ENCODE measurements around the gene SYTL2.

The SYTL2 gene

DNA sequence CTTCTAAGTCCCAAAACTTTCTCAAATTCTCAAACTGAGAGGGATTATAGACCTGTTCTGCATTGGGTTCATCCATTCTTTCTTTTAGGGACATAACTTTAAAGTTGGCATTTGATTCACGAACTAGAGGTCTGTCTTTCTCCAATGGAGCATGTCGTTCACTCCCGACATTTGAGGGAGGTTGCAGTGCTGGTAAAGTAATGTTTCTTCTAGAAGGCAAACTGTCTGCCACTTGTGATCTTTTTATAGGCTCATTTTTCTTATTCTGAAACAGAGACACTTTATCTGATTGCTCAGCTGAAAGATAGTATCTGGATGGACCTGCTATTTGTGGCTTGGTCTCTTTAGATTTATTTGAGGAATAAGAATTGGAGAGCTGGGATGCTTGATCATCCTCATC is 84.6 kb downstream of the SYTL2 start:
- DNase-seq, result no peak

DNA sequence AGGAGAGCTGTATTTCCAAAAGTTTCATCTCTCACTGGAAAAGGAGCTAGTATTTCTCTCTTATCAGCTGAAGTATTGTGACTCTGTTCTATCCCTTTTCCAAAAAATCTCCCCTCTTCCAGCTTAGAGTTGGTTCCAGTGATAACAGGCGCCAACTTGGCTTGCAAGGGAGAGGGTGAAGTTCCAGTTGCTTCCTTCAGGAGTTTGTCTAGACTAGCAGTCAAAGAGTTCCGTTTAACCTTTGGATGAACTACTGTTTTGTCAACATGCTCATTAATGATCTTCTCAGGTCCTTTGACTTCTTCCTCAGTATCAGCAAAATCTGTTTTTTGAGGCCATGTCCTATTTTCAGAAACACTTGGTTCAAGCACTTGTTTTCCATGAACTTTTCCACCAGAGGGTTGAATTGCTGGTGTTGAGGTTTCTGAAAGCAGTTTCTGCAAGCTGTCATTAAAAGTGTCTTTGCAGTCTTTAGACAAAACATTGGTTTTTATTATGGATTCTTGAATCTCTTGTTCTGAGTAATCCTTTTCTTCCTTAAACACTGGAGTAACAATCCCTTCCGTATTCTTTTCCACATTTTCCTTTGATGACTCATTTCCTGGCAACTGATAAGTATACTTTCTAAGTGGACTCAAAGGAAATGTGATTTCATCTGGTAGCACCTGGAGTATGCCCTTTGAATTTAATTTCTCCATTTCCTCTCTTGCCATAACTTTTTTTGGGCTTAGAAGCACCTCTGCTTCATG is 85.3 kb downstream of the SYTL2 start:
- DNase-seq, result no peak

DNA sequence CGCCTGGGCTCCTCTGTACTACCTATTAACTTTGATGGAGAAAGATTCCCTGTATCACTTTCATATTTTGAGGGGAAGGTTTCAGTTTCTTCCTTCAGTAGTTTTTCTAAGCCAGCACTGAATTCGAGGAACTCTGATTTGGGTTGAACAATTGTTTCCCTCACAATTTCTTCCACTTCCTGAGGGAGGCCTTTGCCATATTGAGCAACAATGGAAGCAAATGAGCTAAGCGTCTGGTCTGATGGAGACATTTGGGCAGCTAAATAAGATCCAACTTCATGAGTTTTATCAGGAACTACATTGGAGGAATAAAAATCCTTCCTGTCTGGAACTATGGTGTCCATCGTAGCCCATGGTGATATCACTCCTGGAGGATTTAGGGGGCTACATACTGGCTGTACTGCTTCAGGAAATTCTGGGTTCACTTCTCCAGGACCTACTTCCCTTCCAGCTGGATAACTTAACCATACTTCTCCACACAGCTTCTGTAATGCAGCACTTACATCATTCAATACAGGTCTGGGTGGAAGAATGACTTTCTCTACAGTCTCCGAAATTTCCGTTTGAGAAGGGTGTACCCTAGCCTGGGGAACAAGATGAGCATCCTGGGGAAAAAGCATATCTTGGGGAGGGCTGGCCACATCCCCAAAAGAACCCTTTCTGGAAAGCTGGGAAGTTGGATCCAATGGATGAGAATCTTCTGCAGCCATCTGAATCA is 86.0 kb downstream of the SYTL2 start:
- DNase-seq, result no peak

DNA sequence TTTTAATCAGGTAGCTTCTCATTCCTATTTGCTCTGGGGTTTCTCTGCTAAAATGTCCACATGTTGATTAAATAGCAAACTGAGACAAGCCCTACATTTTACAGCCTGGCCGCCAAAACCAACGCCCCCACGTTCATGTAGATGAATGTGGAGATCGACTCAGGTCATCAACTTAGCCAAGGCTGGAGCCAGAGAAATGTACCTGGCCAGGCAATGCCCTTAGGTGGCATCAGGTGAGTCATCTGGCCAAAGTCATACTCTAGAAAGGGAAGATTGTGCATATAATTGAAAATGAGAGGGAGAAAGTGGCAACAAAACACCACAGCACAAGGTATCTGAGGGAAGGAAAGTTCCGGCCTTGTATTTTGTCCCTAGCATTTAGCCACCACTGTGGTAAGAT is 87.9 kb downstream of the SYTL2 start:
- DNase-seq, result no peak

DNA sequence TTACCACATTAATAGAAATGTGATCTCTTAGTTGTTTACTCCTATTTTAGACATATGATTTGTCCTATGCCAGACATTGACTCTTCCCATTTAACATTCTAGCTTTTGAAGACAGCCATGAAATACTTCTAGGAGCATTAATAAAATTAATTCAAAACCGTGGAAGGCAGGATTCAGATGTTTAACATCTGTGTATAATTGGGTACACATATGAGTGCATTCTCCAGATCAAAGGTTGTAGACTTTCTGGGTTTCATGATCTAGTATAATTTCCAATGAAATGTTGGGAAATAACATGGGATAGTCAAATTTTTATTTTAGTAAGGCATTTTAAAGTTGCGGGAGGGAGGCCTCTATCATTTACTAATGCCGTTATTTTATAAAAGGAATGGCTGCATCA is 89.8 kb downstream of the SYTL2 start:
- DNase-seq, result no peak

DNA sequence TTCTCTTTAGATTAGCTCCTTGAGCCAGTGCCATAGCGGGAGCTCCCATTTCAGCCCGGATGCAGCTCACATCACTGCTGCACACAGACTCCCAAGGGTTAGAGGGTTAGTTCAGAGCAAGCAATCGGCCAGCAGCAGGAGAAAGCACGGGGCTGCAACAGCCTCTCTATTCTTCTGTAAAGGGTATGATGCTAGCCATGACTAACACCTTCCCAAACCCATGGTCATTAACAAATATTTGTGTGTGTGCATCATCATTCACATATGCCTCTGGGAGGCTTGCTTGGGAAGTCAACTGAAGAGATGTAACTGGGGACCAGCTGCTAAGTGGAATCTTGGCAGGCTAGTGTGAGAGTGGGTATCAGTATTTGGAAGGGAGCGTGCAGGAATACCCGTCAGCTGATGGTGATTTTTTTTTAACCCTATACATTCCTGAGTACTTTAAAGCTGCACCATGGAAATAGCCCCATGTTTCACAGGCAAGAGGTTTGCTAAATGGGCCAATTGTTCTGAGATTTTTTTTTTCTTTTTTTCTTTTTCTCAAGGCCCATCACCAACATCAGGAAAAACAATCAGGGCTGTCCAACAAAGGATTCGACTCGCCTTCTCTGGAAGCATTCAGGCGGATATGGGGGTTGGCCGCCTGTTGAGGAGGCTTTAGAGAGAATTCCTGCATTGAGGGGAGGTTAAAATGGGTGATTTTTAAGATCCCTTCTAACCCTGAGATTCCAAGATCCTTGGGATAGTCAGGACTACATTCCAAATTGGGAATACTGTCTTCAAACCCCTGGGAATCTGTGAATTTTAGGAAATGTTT is 91.7 kb downstream of the SYTL2 start:
- DNase-seq, result no peak

DNA sequence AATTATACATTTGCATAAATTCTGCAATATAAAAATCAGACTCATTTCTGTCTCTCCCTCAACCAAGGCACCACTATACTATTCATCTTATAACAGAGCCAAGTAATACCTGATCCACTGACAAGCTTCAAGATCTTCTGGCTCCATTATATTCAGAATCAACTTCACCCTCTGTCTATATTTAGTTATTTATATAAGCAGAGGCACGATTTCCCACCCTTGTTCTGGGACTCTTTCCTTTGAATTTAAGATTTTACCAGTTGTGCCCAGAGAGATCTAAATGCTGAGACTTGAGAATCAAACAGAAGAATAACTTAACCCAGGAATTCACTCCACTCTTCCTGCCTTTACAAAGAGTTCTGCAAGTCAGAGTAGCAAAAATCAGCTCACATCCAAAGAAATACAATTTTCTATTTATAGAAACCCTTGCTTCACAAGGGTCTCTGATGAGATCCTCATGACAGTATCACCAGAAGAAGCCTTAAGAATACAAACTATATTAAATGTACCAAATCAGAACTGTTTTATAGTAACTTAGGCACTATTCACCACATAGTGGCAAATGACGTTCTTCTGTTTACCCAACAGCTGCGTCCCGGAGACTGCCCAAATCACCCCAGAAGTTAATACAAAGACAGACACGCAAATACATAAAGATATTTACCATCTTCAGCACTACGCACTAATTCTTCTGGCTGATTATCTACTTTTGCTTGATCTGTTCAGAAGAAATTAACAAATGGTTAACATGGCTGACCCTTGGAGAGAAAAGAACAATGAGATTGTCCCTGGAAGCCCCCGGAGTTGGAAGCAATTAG is 92.6 kb downstream of the SYTL2 start:
- DNase-seq, result no peak

DNA sequence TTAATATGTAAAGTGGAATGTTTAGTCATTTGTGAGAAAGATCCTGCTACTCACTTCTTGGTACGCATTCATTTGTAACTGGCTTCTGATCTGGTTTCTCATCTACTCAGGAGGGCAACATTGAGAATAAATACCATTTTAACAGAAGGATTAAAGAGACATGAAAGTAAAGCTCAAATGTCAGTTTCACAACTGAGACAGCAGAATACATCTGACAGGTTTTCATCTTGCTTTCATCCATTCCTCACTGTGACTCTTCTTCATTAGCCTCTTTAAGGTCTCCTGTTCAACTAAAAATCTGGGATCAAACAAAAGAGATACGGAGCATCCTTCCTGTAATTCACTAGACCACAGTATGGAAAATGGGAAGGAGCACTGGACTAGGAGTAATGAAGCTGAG is 93.5 kb downstream of the SYTL2 start:
- DNase-seq, result no peak

DNA sequence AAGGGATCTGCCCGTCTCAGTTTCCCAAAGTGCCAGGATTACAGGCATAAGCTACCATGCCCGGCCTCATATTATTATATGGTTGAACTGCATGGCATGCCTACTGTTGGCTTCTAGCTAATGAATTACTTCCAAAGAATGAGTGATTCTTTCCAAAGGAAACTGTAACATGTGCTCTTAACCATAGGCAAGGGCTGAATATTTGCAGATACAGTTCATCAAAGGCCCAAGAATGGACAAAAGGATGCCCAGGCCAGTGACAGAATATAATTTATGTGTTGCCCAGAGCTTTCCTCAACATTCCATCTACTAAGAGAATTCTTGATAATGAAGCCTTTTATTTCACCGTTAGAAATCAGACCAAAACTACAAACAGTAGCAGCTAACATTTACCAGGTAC is 98.0 kb downstream of the SYTL2 start:
- DNase-seq, result no peak

DNA sequence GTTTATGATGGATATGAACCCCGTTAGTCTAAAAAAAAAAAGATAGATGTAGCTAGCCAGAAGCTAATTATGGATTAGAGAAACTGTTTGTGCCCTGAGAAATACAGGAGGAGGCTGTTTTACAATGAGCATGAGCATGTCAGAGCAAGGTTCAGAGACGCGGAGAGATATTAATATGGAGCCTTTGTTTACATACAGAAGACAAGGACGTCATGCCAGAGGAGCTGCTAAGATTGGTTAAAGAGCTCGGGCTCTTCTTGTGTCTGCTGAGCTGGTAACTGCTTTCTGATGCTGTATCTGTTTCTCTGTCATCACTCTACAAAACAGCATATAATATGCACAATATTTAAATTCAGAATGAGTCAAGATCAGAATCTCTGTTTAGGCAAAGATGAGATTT is 100.0 kb downstream of the SYTL2 start:
- DNase-seq, result no peak

DNA sequence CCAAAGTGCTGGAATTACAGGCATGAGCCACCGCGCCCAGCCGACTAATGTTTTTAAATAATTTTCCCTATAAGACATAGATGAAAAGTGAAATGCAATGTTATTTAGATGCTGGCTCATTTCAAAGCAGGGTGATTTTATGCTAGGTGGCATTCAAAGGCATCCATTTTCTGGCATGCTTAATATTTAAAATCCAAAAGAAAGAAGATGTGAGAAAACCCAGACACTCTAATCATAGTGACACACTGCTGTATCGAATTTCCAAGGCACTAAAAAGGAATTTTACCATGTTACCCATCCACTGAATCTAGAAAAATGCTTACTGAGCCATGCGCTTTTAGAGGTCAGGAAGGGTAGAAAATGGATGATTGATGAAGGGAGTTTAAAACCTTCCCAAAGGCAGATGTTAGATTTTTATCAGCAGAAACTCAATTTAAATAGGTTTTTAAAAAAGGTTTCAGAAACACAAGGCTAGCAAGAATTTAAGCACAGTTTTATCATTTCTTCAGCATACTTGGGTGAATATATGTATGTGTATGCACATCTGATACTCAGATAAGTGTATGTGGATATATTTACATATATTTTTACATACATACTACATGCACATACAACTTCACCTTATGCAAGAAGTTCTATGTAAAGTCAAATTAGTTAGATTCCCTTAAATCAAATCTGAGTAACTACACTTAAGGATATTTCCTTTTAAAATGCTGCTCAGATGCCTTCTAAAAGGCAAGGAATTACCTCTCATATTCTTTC is 100.8 kb downstream of the SYTL2 start:
- DNase-seq, result no peak

DNA sequence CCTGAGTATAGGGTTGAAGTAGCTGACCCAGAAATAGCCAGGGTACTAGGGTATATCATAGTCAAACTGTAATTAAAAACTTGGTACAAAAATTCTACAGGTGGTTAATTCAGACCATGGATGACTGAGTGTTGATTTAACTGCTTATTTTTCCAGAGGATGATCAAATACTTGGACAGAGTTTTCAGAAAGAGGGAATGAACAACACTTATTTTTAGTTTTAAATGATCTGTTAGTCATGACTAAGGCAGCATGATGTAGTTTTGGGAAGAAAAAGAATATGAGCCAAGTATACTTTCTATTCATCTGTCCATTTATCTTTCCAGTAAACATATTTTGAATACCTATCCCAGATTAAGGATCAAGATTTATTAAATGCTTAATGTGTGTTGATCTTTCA is 105.1 kb downstream of the SYTL2 start:
- no peak for DNase-seq

DNA sequence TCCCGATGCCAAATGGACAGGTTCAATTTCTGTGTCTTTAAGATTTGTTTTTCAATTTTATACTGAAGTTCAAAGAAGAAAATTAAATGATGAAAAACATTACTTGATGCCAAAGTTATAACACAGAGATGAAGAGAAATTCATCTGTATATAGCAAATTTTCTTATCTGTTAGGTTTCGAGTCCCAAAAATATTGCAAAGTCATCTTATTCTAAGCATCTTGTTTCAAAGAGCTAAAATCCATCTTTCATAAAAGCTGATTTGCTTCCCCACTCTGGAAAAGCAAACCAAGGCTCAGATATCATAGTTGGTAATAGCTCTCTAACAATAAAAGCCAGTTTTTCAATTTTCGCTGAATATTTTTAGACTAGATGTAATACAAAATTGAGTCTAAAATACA is 106.0 kb downstream of the SYTL2 start:
- no peak for DNase-seq

DNA sequence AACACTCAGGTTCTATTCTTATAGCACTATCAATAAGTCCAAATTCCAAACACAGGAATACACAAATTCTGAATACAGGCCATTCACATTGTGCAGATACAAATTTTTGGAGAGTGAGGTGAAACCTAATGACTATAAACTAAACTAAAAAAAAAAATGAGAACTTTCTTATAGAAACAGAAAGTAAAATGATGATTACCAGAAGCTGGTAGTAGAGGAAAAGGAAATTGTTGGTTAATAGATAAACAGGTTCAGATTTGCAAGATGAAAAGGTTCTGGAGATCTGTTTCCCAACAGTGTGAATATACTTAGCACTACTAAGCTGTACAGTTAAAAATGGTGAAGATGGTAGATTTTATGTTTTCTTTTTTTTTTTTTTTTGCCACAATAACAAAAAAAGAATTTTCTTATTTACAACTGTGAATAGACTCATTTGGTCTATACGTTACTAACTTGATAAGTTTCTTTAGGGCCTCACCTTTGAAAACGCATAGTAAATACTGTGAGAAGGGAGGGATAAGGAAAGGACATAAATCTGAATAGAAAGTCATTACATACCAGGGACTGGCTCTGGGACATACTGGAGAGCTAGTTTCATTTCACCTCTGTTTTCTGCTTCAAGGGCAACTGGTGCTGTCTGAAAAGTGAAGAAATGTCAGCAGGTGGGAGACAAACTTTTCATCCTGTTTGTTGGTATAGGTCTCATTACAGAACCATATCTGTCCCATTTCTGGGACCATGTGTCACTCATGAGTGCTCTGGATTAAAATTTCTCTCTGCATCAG is 110.8 kb downstream of the SYTL2 start:
- DNase-seq, result no peak

DNA sequence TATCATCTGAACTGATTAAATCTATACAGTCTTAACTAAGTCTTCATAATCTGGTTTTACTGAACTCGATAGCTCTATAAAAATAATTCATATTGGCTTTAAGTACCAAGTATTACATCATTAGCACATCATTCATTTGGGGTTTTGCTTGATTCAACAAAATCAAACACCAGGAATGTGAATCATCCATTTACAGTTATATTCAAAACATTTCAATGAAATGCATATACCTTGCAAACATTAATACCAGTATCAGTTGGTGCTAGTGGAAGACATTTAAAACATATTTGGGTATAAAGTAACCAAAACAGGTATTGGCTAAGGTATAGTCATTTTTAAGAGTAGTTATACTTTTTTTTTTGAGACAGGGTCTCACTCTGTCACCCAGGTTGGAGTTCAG is 112.7 kb downstream of the SYTL2 start:
- no peak for DNase-seq

DNA sequence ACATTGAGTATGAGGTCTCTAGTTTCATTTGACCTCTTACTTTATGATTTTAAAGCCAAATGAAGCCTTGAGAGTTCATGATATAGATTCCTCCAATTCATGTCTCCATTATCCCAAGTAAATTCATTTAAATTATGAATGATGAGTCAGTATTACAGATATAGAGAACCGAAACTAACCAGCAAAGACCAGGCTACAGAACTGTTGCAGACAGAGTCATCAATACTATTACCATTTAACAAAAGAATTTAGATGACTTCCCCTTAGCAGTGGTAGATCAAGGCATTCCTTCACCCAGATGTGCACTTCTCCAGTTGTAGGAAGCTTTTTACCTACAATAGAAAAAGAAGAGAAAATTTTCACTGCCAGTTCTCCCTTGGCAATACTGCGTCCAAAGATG is 113.2 kb downstream of the SYTL2 start:
- DNase-seq, result no peak

DNA sequence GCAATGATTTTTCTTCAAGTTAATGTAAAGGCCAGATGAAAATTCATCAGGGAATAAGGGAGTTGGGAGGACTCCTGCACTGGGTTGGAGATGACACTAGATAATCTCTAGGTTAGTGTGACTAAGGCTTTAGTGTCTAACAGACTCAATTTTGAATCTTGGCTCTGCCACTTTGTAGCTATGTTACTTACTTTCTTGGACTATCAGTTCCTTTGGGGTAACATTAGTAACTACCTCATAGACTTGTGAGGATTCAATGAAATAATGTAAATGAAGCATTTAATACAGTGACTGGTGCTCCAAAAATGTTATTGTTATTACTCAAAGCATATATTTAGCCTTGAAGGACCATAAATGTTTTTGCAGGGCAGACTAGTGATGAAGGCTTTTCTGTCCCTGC is 115.4 kb downstream of the SYTL2 start:
- DNase-seq, result no peak

DNA sequence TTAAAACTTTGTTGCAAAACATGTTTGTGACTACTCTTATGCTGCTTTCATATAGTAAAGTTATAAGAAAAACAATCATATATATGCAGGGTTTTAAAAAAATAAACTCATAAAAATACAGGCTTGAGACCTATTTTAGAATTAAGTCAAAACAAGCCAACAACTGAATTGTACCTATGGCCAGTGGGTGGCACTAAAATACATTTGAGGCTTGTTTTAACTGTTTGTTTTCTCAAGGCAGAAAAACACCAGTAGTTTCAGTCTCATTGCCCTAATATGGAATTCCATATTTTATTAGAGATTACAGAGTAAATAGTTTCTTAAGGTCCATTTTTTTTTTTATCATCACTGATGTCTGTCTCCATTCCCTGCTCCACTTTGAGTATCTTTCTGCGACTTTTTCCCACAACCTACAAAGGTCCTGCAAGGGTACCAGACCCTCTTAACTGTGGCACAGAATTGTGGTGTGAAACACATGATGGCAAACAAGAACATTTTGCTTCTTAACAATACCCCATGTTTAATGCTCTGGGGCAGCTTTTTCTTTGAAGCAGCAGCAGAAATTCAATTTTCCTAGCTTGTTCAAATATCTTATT is 116.5 kb downstream of the SYTL2 start:
- DNase-seq, result no peak

DNA sequence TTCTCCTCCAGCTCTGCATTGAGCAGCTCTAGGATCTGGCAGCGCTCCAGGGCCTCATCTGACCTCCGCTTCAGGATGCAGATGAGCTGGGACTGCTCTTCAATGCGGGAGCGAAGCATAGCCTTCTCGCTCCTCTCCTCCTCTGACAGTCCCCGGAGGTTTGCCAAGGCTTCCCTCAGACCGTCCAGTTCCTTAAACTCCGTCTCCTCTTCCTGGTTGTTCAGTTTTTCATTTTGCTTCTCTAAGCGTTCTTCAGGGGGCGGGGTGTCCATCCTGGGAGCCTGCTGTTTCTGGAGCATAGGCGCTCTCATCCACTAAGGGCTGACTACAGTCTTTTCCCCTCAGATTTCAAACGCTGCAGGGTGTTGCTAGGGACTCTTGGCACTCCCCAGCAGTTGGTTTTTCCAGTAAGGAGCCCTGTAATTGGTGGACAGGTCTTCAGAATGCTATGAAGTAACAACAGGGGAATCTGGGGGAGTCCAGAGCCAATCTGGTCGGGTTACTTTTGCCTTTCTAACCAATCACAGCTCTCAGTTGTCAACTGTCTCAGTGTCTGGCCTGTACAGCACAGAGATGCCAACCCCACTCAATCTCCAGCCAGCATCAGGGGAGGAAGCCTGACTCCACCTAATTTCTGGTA is 125.0 kb downstream of the SYTL2 start, which contains the start of gene CCDC89:
TSS of gene CCDC89 (minus strand) at position 376 of the 640 bp plus-strand sequence. CDS start at position 311, 65 bp downstream.
- DNase-seq, result no peak

DNA sequence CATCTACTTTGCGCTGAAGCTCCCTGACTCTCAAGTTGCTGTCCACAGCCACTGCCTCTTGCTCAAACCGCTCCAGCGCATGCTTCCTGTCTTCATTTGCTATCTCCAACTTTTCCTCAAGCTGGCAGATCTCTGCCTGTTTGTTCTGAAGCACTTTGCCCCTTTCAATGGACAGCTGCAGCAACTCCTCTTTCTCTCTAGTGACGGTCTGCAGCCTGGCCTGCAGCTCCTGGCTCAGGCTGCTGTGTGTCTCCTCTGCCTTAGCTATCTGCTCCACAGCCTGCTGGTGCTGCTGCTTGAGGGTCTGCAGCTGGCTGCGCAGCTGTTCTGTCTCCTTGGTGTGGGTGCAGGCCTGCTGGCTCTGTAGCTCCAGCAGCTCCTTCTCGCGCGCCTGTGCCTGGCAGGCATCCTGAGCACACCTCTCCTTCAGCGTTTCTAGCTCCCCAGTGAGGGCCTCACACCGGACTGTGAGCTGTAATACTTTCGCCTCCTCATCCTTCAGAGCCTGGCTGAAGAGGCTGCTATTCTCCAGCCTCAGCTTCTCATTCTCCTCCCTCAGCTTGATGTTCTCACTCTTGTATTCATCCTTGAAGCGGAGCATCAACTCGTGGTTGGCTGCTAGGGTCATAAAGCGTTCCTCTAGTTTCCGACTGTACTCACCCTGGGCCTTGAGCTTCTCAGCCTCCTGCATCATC is 125.7 kb downstream of the SYTL2 start:
- DNase-seq, result no peak

All from CD4-positive, alpha-beta T cell treated with Interferon gamma for 1 hour (primary cell).